T-cell (primary cell): ENCODE measurements around the gene XPO5. TPM values are rescaled to one million over a fixed set of nuclear protein-coding genes. Genes with fewer than 3 reads are reported as not detected.

Experiments used
- total RNA-seq, 35 experiments: library from RNA in 6 of 35; stranded (reverse) in 6 of 35; fragments of 120-200 nt in 1 of 35; gene quantifications; one replicate each; pipeline versions ENCODE4 v1.2.1 to v1.2.4 and lab custom pipeline; 2013 to 2026

The XPO5 gene
- total RNA-seq, 5 donors from 2014 or later (not counting 1 experiment from before 2014, with no cell fraction given), result 48.2 to 51.4 (median 50.3) TPM

Other genes starting within 250 kb of the XPO5 start
- gene ZNF318, start 206.4 kb downstream of the XPO5 start, total RNA-seq, result 10 to 100 TPM; 24.3 to 33.5 (median 26.2) TPM
- gene ABCC10, start 148.5 kb downstream of the XPO5 start, total RNA-seq, result 10 to 100 TPM; 57.8 to 85.4 (median 75.5) TPM
- 1 to 10 TPM in 4 of 5 donors, under 1 TPM in 1; 0.47 to 2.1 (median 1.4) TPM for gene DLK2, start 120.5 kb downstream of the XPO5 start, total RNA-seq
- gene TJAP1, start 98.5 kb downstream of the XPO5 start, total RNA-seq, result 10 to 100 TPM; 30.8 to 51.9 (median 50.6) TPM
- gene LRRC73, start 65.7 kb downstream of the XPO5 start, total RNA-seq, result under 1 TPM in 3 of 5 donors, not detected in 2; 0.53 to 0.95 (median 0.76) TPM
- gene YIPF3, start 59.1 kb downstream of the XPO5 start, total RNA-seq, result 10 to 100 TPM; 43.7 to 85.0 (median 80.0) TPM
- 10 to 100 TPM; 42.3 to 49.8 (median 46.1) TPM for gene POLR1C, start 58.9 kb downstream of the XPO5 start, total RNA-seq
- 10 to 100 TPM; 14.4 to 38.5 (median 25.6) TPM for gene POLH, start 147 bp upstream of the XPO5 start, total RNA-seq
- 10 to 100 TPM; 58.4 to 87.0 (median 75.2) TPM for gene GTPBP2, start 53.2 kb upstream of the XPO5 start, total RNA-seq
- gene MAD2L1BP, start 59.8 kb upstream of the XPO5 start, total RNA-seq, result 10 to 100 TPM; 16.6 to 32.1 (median 28.9) TPM
- not detected for gene RSPH9, start 69.0 kb upstream of the XPO5 start, total RNA-seq
- gene MRPS18A, start 111.8 kb upstream of the XPO5 start, total RNA-seq, result 10 to 100 TPM; 22.9 to 34.9 (median 30.6) TPM
- gene VEGFA, start 194.2 kb upstream of the XPO5 start, total RNA-seq, result 1 to 10 TPM; 1.1 to 8.9 (median 6.4) TPM